HEK293 (cell line): ENCODE results near the gene SLC35E1.

Experiments used
- AEBP2 ChIP-seq: fragments of 450-650 bp; formaldehyde crosslinking; IDR thresholded peaks from 2 replicates; pipeline ENCODE4 v1.5.1; 2016; ENCODE audit warnings: missing biosample characterization, missing genetic modification characterization, borderline replicate concordance
- ELK4 ChIP-seq: IDR thresholded peaks from 2 replicates; pipeline ENCODE4 v1.6.1; 2011; ENCODE audit warnings: mild to moderate bottlenecking, low read depth, low read length, borderline replicate concordance
- KLF8 ChIP-seq: fragments of 450-650 bp; formaldehyde crosslinking; IDR thresholded peaks from 2 replicates; pipeline ENCODE4 v1.5.1; 2016; ENCODE audit warnings: missing biosample characterization, missing genetic modification characterization
- RBAK ChIP-seq: fragments of 450-650 bp; formaldehyde crosslinking; IDR thresholded peaks from 2 replicates; pipeline ENCODE4 v1.5.1; 2016; ENCODE audit warnings: missing biosample characterization, missing genetic modification characterization
- SALL2 ChIP-seq: fragments of 450-650 bp; formaldehyde crosslinking; IDR thresholded peaks from 2 replicates; pipeline ENCODE4 v1.5.0; 2017; ENCODE audit warnings: missing biosample characterization, mild to moderate bottlenecking, missing genetic modification characterization, borderline replicate concordance
- SCRT1 ChIP-seq: fragments of 450-650 bp; formaldehyde crosslinking; IDR thresholded peaks from 2 replicates; pipeline ENCODE4 v1.5.1; 2016; ENCODE audit warnings: missing biosample characterization, missing genetic modification characterization, borderline replicate concordance
- SP7 ChIP-seq: fragments of 450-650 bp; formaldehyde crosslinking; IDR thresholded peaks from 2 replicates; pipeline ENCODE4 v1.5.1; 2016; ENCODE audit warnings: missing biosample characterization, missing genetic modification characterization
- YY2 ChIP-seq: fragments of 450-650 bp; formaldehyde crosslinking; IDR thresholded peaks from 2 replicates; pipeline ENCODE4 v1.5.1; 2016; ENCODE audit warnings: missing biosample characterization, missing genetic modification characterization
- ZBTB11 ChIP-seq: fragments of 450-650 bp; formaldehyde crosslinking; conservative IDR thresholded peaks from 2 replicates; pipeline ENCODE4 v1.5.1; 2016; ENCODE audit warnings: low read depth, missing biosample characterization, missing genetic modification characterization
- ZBTB20 ChIP-seq: fragments of 450-650 bp; formaldehyde crosslinking; IDR thresholded peaks from 2 replicates; pipeline ENCODE4 v1.5.1; 2016; ENCODE audit warnings: missing biosample characterization, missing genetic modification characterization
- ZBTB21 ChIP-seq: fragments of 450-650 bp; formaldehyde crosslinking; IDR thresholded peaks from 2 replicates; pipeline ENCODE4 v1.5.1; 2017; ENCODE audit warnings: missing biosample characterization, missing genetic modification characterization
- ZBTB44 ChIP-seq: fragments of 450-650 bp; IDR thresholded peaks from 2 replicates; pipeline ENCODE4 v1.5.1; 2018; ENCODE audit warnings: missing biosample characterization, mild to moderate bottlenecking, missing genetic modification characterization
- ZBTB49 ChIP-seq: fragments of 450-650 bp; formaldehyde crosslinking; IDR thresholded peaks from 2 replicates; pipeline ENCODE4 v1.5.1; 2016; ENCODE audit warnings: missing biosample characterization, missing genetic modification characterization, low read depth
- ZBTB6 ChIP-seq: fragments of 450-650 bp; formaldehyde crosslinking; IDR thresholded peaks from 2 replicates; pipeline ENCODE4 v1.5.1; 2017; ENCODE audit warnings: missing biosample characterization, missing genetic modification characterization
- ZEB2 ChIP-seq: fragments of 450-650 bp; formaldehyde crosslinking; IDR thresholded peaks from 2 replicates; pipeline ENCODE4 v1.5.1; 2016; ENCODE audit warnings: missing biosample characterization, missing genetic modification characterization
- ZNF114 ChIP-seq: fragments of 450-650 bp; formaldehyde crosslinking; IDR thresholded peaks from 2 replicates; pipeline ENCODE4 v1.5.0; 2017; ENCODE audit warnings: missing biosample characterization, missing genetic modification characterization
- ZNF132 ChIP-seq: fragments of 450-650 bp; formaldehyde crosslinking; IDR thresholded peaks from 2 replicates; pipeline ENCODE4 v1.5.1; 2017; ENCODE audit warnings: missing biosample characterization, missing genetic modification characterization, borderline replicate concordance
- ZNF138 ChIP-seq: fragments of 450-650 bp; formaldehyde crosslinking; IDR thresholded peaks from 2 replicates; pipeline ENCODE4 v1.5.1; 2016; ENCODE audit warnings: missing biosample characterization, missing genetic modification characterization, borderline replicate concordance
- ZNF140 ChIP-seq: fragments of 450-650 bp; formaldehyde crosslinking; IDR thresholded peaks from 2 replicates; pipeline ENCODE4 v1.5.1; 2016; ENCODE audit warnings: missing biosample characterization, missing genetic modification characterization
- ZNF148 ChIP-seq: fragments of 450-650 bp; formaldehyde crosslinking; IDR thresholded peaks from 2 replicates; pipeline ENCODE4 v1.5.0; 2017; ENCODE audit warnings: missing biosample characterization, missing genetic modification characterization, borderline replicate concordance
- ZNF341 ChIP-seq: fragments of 450-650 bp; formaldehyde crosslinking; IDR thresholded peaks from 2 replicates; pipeline ENCODE4; 2016; ENCODE audit warnings: low read depth, missing biosample characterization, missing genetic modification characterization
- ZNF354C ChIP-seq: fragments of 450-650 bp; formaldehyde crosslinking; IDR thresholded peaks from 2 replicates; pipeline ENCODE4 v1.5.1; 2016; ENCODE audit warnings: missing biosample characterization, missing genetic modification characterization, low read depth, borderline replicate concordance
- ZNF558 ChIP-seq: fragments of 450-650 bp; formaldehyde crosslinking; IDR thresholded peaks from 2 replicates; pipeline ENCODE4 v1.5.1; 2016; ENCODE audit warnings: missing biosample characterization, missing genetic modification characterization
- ZNF843 ChIP-seq: fragments of 450-650 bp; formaldehyde crosslinking; IDR thresholded peaks from 2 replicates; pipeline ENCODE4 v1.5.1; 2016; ENCODE audit warnings: missing biosample characterization, missing genetic modification characterization

The SLC35E1 gene

GRCh38 chr19:16542045-16542909 lies 29.9 kb downstream of the SLC35E1 start, which contains the start of gene CHERP (continued):
- TF ChIP-seq ELK4 (peak; percentile 97), KLF8 (tag by site-specific recombination) (peak; percentile 29; the same call in 1 of the 2 replicates), SP7 (tag by site-specific recombination) (peak; percentile 54; the same call in 1 of the 2 replicates), ZNF140 (tag by site-specific recombination) (no peak), SCRT1 (tag by site-specific recombination) (no peak), ZBTB44 (no peak), YY2 (peak; percentile 19; the same call in 1 of the 2 replicates), RBAK (tag by site-specific recombination) (no peak), ZBTB49 (tag by site-specific recombination) (no peak), ZEB2 (tag by site-specific recombination) (0 out of 2 replicates have a peak, but pooled peaks have one; percentile 23), ZNF341 (tag by site-specific recombination) (peak; percentile 35; the same call in 1 of the 2 replicates), ZBTB21 (no peak), ZNF843 (peak; percentile 38; the same call in 1 of the 2 replicates), ZNF558 (no peak), ZBTB20 (no peak), ZNF114 (tag by site-specific recombination) (no peak), SALL2 (tag by site-specific recombination) (no peak), ZNF354C (tag by site-specific recombination) (no peak), ZBTB6 (peak; percentile 66; the same call in 1 of the 2 replicates), ZNF132 (tag by site-specific recombination) (no peak), ZNF148 (tag by site-specific recombination) (no peak), ZNF138 (tag by site-specific recombination) (no peak), AEBP2 (tag by site-specific recombination) (no peak), ZBTB11 (tag by site-specific recombination) (peak; percentile 93)
